A549 (cell line): Measurements from ENCODE around the gene SNTG2. TPM values are rescaled to one million over a fixed set of nuclear protein-coding genes. Genes with fewer than 3 reads are reported as not detected.

Source experiments
- ATAC-seq, 2 experiments: fragments of 200-7000 bp in 1 of 2; fragments of >200 bp in 1 of 2; cut with Nextera tagmentation in 1 of 2; cut with Tn5 transposase in 1 of 2; 3 replicates each; pipeline versions ENCODE4 v1.8.0 to v1.9.1; 2018 to 2020; ENCODE audit warnings: mild to moderate bottlenecking in 1 of 2, moderate library complexity in 1 of 2
- CTCF ChIA-PET: fragments of 300-600 bp; sonication (Branson Sonifier 250); formaldehyde crosslinking; extraction: SDS; loops from one replicate; lab custom pipeline; 2021; ENCODE audit warnings: antibody characterized with exemption, inconsistent platforms; lab: Yijun Ruan, JAX
- POLR2A ChIA-PET: fragments of 350-600 bp; formaldehyde crosslinking; extraction: SDS; loops from one replicate; lab custom pipeline; 2021; ENCODE audit warnings: antibody characterized with exemption, inconsistent platforms; lab: Yijun Ruan, JAX
- DNase-seq, 2 experiments: peaks; one replicate each; pipeline versions ENCODE4 v3.0.0 to v3.0.0-alpha.2; 2011 to 2016; ENCODE audit warnings: low read depth in 1 of 2, low spot score in 1 of 2
- FAIRE-seq: peaks from 2 replicates; lab custom pipeline; 2011; peaks lifted over from hg19 to GRCh38; lab: Jason Lieb, UNC
- H3K27ac ChIP-seq, 2 experiments: fragments of >200 bp; sonication (Bioruptor Twin); formaldehyde crosslinking; 3 replicates each; pipeline ENCODE4 v1.5.1; 2016 to 2017
- H3K4me1 ChIP-seq: fragments of >200 bp; sonication (Bioruptor Twin); formaldehyde crosslinking; 3 replicates; pipeline ENCODE4 v1.6.1; 2016
- H3K4me2 ChIP-seq: fragments of >200 bp; sonication (Bioruptor Twin); formaldehyde crosslinking; 3 replicates; pipeline ENCODE4 v1.6.1; 2016
- H3K4me3 ChIP-seq: fragments of >200 bp; sonication (Bioruptor Twin); formaldehyde crosslinking; 3 replicates; pipeline ENCODE4 v1.5.1; 2016
- H3K9me3 ChIP-seq: fragments of >200 bp; sonication (Bioruptor Twin); formaldehyde crosslinking; 3 replicates; pipeline ENCODE4 v1.6.1; 2016
- BCL3 ChIP-seq: fragments of >200 bp; sonication (Bioruptor Twin); formaldehyde crosslinking; IDR thresholded peaks from 3 replicates; pipeline ENCODE4 v1.6.1; 2016
- CBX8 ChIP-seq: fragments of 200-600 bp; sonication (generic); IDR thresholded peaks from 2 replicates; pipeline ENCODE4 v1.6.1; 2016
- CEBPB ChIP-seq, 2 experiments: fragments of >200 bp in 1 of 2; sonication (Bioruptor Twin) in 1 of 2; formaldehyde crosslinking in 1 of 2; IDR thresholded peaks; 2 replicates each; pipeline ENCODE4 v1.6.1; 2012 to 2016
- CHD2 ChIP-seq: fragments of 150-350 bp; IDR thresholded peaks from 2 replicates; pipeline ENCODE4 v1.6.1; 2014; ENCODE audit warnings: low read length; ENCODE audit not compliant: partially characterized antibody
- CTCF ChIP-seq: fragments of >200 bp; sonication (Bioruptor Twin); formaldehyde crosslinking; IDR thresholded peaks from 3 replicates; pipeline ENCODE4 v1.5.1; 2016
- EHF ChIP-seq: fragments of 250-450 bp; sonication (Bioruptor Pico); IDR thresholded peaks from 2 replicates; pipeline ENCODE4 v1.5.0; 2020; ENCODE audit warnings: mild to moderate bottlenecking
- EHMT2 ChIP-seq: fragments of 200-600 bp; sonication (generic); IDR thresholded peaks from 2 replicates; pipeline ENCODE4 v1.6.1; 2016; ENCODE audit warnings: antibody characterized with exemption, low read depth, mild to moderate bottlenecking, moderate library complexity
- ESRRA ChIP-seq: fragments of 150-350 bp; IDR thresholded peaks from 2 replicates; pipeline ENCODE4 v1.6.1; 2014; ENCODE audit warnings: mild to moderate bottlenecking, low read length, borderline replicate concordance
- FOSL2 ChIP-seq, 2 experiments: fragments of 450-650 bp in 1 of 2; fragments of >200 bp in 1 of 2; sonication (Bioruptor Twin) in 1 of 2; formaldehyde crosslinking; IDR thresholded peaks; 2 replicates each; pipeline versions ENCODE4 v1.5.0 to v1.6.1; 2016 to 2020; ENCODE audit warnings: mild to moderate bottlenecking in 1 of 2, moderate library complexity in 1 of 2
- FOXS1 ChIP-seq: fragments of 250-450 bp; sonication (Bioruptor Pico); IDR thresholded peaks from 2 replicates; pipeline ENCODE4 v1.5.0; 2020; ENCODE audit warnings: mild to moderate bottlenecking, moderate library complexity
- HDAC2 ChIP-seq: fragments of 200-600 bp; sonication (generic); IDR thresholded peaks from 2 replicates; pipeline ENCODE4 v1.6.1; 2016
- HES2 ChIP-seq: fragments of >200 bp; sonication (Bioruptor Twin); formaldehyde crosslinking; IDR thresholded peaks from 2 replicates; pipeline ENCODE4 v1.6.1; 2016
- HEYL ChIP-seq: fragments of 250-450 bp; sonication (Bioruptor Pico); IDR thresholded peaks from 2 replicates; pipeline ENCODE4 v1.8.0; 2021; ENCODE audit warnings: mild to moderate bottlenecking, moderate library complexity
- JUN ChIP-seq, 2 experiments: fragments of >200 bp; sonication (Bioruptor Twin); formaldehyde crosslinking; IDR thresholded peaks; 2 replicates in 1 of 2; 3 replicates in 1 of 2; pipeline ENCODE4 v1.6.1; 2016 to 2017
- JUNB ChIP-seq: fragments of >200 bp; sonication (Bioruptor Twin); formaldehyde crosslinking; IDR thresholded peaks from 2 replicates; pipeline ENCODE4 v1.6.1; 2016
- KDM1A ChIP-seq: fragments of 200-600 bp; sonication (generic); IDR thresholded peaks from 2 replicates; pipeline ENCODE4 v1.6.1; 2016; ENCODE audit warnings: low read depth, mild to moderate bottlenecking
- KDM5A ChIP-seq: fragments of 200-600 bp; sonication (generic); IDR thresholded peaks from 2 replicates; pipeline ENCODE4 v1.6.1; 2016; ENCODE audit warnings: antibody characterized with exemption, mild to moderate bottlenecking
- NFE2L2 ChIP-seq: fragments of 150-350 bp; conservative IDR thresholded peaks from 2 replicates; pipeline ENCODE4 v1.6.1; 2014; ENCODE audit warnings: low read length
- NR3C1 ChIP-seq: fragments of >200 bp; sonication (Bioruptor Twin); formaldehyde crosslinking; IDR thresholded peaks from 3 replicates; pipeline ENCODE4 v1.6.1; 2017
- PBX3 ChIP-seq: IDR thresholded peaks from 2 replicates; pipeline ENCODE4 v1.6.1; 2012
- PHF8 ChIP-seq: fragments of 200-600 bp; sonication (generic); IDR thresholded peaks from 2 replicates; pipeline ENCODE4 v1.6.1; 2016; ENCODE audit warnings: low read depth, mild to moderate bottlenecking, antibody characterized with exemption, moderate library complexity, borderline replicate concordance
- POLR2AphosphoS2 ChIP-seq: conservative IDR thresholded peaks from 2 replicates; pipeline ENCODE4 v1.6.1; 2012; ENCODE audit warnings: low read length, improper control_type of control experiment, inconsistent platforms
- RARB ChIP-seq: fragments of 250-450 bp; sonication (Bioruptor Pico); IDR thresholded peaks from 2 replicates; pipeline ENCODE4 v1.8.0; 2021; ENCODE audit warnings: mild to moderate bottlenecking, moderate library complexity
- RNF2 ChIP-seq: fragments of 200-600 bp; sonication (generic); IDR thresholded peaks from 2 replicates; pipeline ENCODE4 v1.6.1; 2016; ENCODE audit warnings: low read depth, mild to moderate bottlenecking, antibody characterized with exemption, moderate library complexity, borderline replicate concordance
- USF2 ChIP-seq: fragments of 450-650 bp; IDR thresholded peaks from 2 replicates; pipeline ENCODE4 v1.6.1; 2014; ENCODE audit warnings: antibody characterized with exemption
- ZSCAN20 ChIP-seq: fragments of 250-450 bp; sonication (Bioruptor Pico); IDR thresholded peaks from 2 replicates; pipeline ENCODE4 v1.8.0; 2022; ENCODE audit warnings: mild to moderate bottlenecking, moderate library complexity
- WGBS: methylation state at CpG from one replicate; pipeline ENCODE4 v1.1.6; 2017; ENCODE audit errors: missing lambda C conversion rate; 5-methylcytosine and 5-hydroxymethylcytosine counted together
- polyA plus RNA-seq, 4 experiments: library from polyadenylated mRNA; depleted of rRNA in 3 of 4; stranded (reverse); fragments of >200 nt; fragmentation: RNase III in 1 of 4; extraction: RNeasy Plus Mini Kit Qiagen cat#74134 plus additional on column Dnase treatment in 1 of 4; gene quantifications; 2 replicates in 3 of 4; 3 replicates in 1 of 4; pipeline ENCODE4 v1.2.3, GENCODE V29; 2011 to 2017

The SNTG2 gene
- polyA plus RNA-seq, 2 of the 4 experiments (the other 2 are of a cell fraction): not detected

- 20% methylated on average over 4 of the region's 4 CpGs for WGBS
- Histone ChIP-seq H3K9me3 (peaks cover 4% of the 10 kb centered on the region; the same call in 2 of the 3 replicates), H3K4me2 (no peak overlapping the region), H3K4me3 (no peak overlapping the region), H3K27ac (no peak overlapping the region), H3K4me1 (no peaks in the 10 kb centered on the region)
- ATAC-seq (no peak), DNase-seq (no peak), FAIRE-seq (no peak)
- POLR2A ChIA-PET: no interaction called here
- CTCF ChIA-PET: no interaction called here
- no peak for TF ChIP-seq NFE2L2
- no peak for TF ChIP-seq CTCF
- no peak for TF ChIP-seq FOXS1 (CRISPR knock-in tag)
- no peak for TF ChIP-seq CBX8
- TF ChIP-seq USF2: no peak
- no peak for TF ChIP-seq RNF2
- TF ChIP-seq RARB (CRISPR knock-in tag): no peak
- no peak for TF ChIP-seq EHMT2
- no peak for TF ChIP-seq HES2
- no peak for TF ChIP-seq CEBPB (IDR thresholded peaks at IDR 0.05)
- no peak for TF ChIP-seq PHF8
- TF ChIP-seq POLR2AphosphoS2: no peak
- no peak for TF ChIP-seq EHF (CRISPR knock-in tag)
- TF ChIP-seq CHD2: no peak
- no peak for TF ChIP-seq KDM5A
- TF ChIP-seq KDM1A: no peak
- no peak for TF ChIP-seq JUNB
- no peak for TF ChIP-seq NR3C1
- TF ChIP-seq, all 56 proteins: peak for 0
These were observed 25.3 kb upstream of the SNTG2 start for GRCh38 chr2:925309-925708.

- H3K4me3 ChIP-seq: no peak overlapping the region
- no peaks in the 10 kb centered on the region for H3K4me1 ChIP-seq
- no peak for ATAC-seq
- WGBS: 23% methylated on average over 8 of the region's 8 CpGs
- POLR2A ChIA-PET: no interaction called here
- TF ChIP-seq HEYL (no peak), KDM1A (no peak)
- TF ChIP-seq, all 56 proteins: peak for 0
- Histone ChIP-seq H3K4me2 (no peak overlapping the region), H3K27ac (no peak overlapping the region), H3K9me3 (peaks cover 4% of the 10 kb centered on the region; the same call in 2 of the 3 replicates)
- CTCF ChIA-PET: no interaction called here
- no peak for FAIRE-seq
- no peak for DNase-seq
These were observed 24.9 kb upstream of the SNTG2 start for GRCh38 chr2:925711-926110.

GRCh38 chr2:926259-926793, 24.3 kb upstream of the SNTG2 start:
- ATAC-seq (no peak), DNase-seq (no peak)
- peaks cover 4% of the 10 kb centered on the region; the same call in 2 of the 3 replicates for H3K9me3 ChIP-seq
- H3K4me3 ChIP-seq: no peak overlapping the region
- POLR2A ChIA-PET: no interaction called here
- no peaks in the 10 kb centered on the region for H3K4me1 ChIP-seq
- CTCF ChIA-PET: no interaction called here
- TF ChIP-seq RARB (CRISPR knock-in tag) (no peak), BCL3 (no peak), ZSCAN20 (CRISPR knock-in tag) (no peak), ESRRA (no peak), FOSL2 (IDR thresholded peaks at IDR 0.05) (no peak), FOSL2 (CRISPR knock-in tag; IDR thresholded peaks at IDR 0.05) (no peak), HDAC2 (no peak), CHD2 (no peak), CTCF (no peak), PBX3 (no peak), JUN (IDR thresholded peaks at IDR 0.05) (no peak)
- TF ChIP-seq, all 56 proteins: peak for 0
- no peak overlapping the region for H3K27ac ChIP-seq
- WGBS: 12% methylated on average over 12 of the region's 12 CpGs
- no peak overlapping the region for H3K4me2 ChIP-seq
- no peak for FAIRE-seq
